Stimulated activated CD4-positive, alpha-beta T cell treated with anti-CD3 and anti-CD28 coated beads, TNF-alpha, amount 100 ng/mL, for 1 hour (primary cell): Measurements from ENCODE around the gene SLC6A17.

ENCODE experiments used
- DNase-seq, 3 donors: peaks; one replicate each; pipeline ENCODE4 v3.0.0-alpha.2; 2020; ENCODE audit warnings: low read depth in 3 of 3, low spot score in 1 of 3

The SLC6A17 gene

GRCh38 chr1:110239441-110240430 lies 89.4 kb downstream of the SLC6A17 start:
- no peak for DNase-seq

- DNase-seq = no peak
These were observed 90.3 kb downstream of the SLC6A17 start for GRCh38 chr1:110240476-110241210.

- DNase-seq = no peak
These were observed 91.2 kb downstream of the SLC6A17 start for GRCh38 chr1:110241516-110241915.

- no peak for DNase-seq
These were observed 91.8 kb downstream of the SLC6A17 start for GRCh38 chr1:110242062-110242461.

GRCh38 chr1:110242731-110243130 lies 92.4 kb downstream of the SLC6A17 start:
- DNase-seq = no peak

- DNase-seq = no peak
These were observed 92.9 kb downstream of the SLC6A17 start for GRCh38 chr1:110243146-110243545.

- DNase-seq = no peak
These were observed 93.3 kb downstream of the SLC6A17 start for GRCh38 chr1:110243574-110243973.

- no peak for DNase-seq
These were observed 95.8 kb downstream of the SLC6A17 start for GRCh38 chr1:110245876-110246620.

GRCh38 chr1:110248746-110249145 lies 98.5 kb downstream of the SLC6A17 start:
- no peak for DNase-seq

GRCh38 chr1:110249256-110249655 lies 99.0 kb downstream of the SLC6A17 start:
- no peak for DNase-seq

- no peak for DNase-seq
These were observed 99.7 kb downstream of the SLC6A17 start for GRCh38 chr1:110250008-110250407.

GRCh38 chr1:110250749-110251148 lies 100.5 kb downstream of the SLC6A17 start:
- no peak for DNase-seq
